Measurements from ENCODE around the gene ORC6.

Gene ORC6

GRCh38 chr16:46700048-46700447 is 10.6 kb downstream of the ORC6 start:
- FAIRE-seq (no peak), DNase-seq (ENCODE audit: insufficient read length, low spot score) (no peak)

GRCh38 chr16:46701615-46702014 is 12.2 kb downstream of the ORC6 start:
- DNase-seq (ENCODE audit: insufficient read length, low spot score), result no peak
- FAIRE-seq, result no peak

- no peak for DNase-seq (ENCODE audit: insufficient read length, low spot score)
- no peak for FAIRE-seq
Observed at GRCh38 chr16:46702030-46702429, 12.6 kb downstream of the ORC6 start.

GRCh38 chr16:46706642-46707041 is 17.2 kb downstream of the ORC6 start:
- FAIRE-seq, result no peak
- DNase-seq (ENCODE audit: insufficient read length, low spot score), result no peak

- FAIRE-seq (no peak), DNase-seq (ENCODE audit: insufficient read length, low spot score) (no peak)
Observed at GRCh38 chr16:46709469-46710005, 20.1 kb downstream of the ORC6 start.

- FAIRE-seq (no peak), DNase-seq (ENCODE audit: insufficient read length, low spot score) (no peak)
Observed at GRCh38 chr16:46711106-46712058, 21.9 kb downstream of the ORC6 start.

GRCh38 chr16:46712911-46713310 is 23.5 kb downstream of the ORC6 start:
- DNase-seq (ENCODE audit: insufficient read length, low spot score) (no peak), FAIRE-seq (no peak)

- FAIRE-seq, result peak; percentile 35
- DNase-seq (ENCODE audit: insufficient read length, low spot score), result no peak
Observed at GRCh38 chr16:46713634-46714033, 24.2 kb downstream of the ORC6 start.

GRCh38 chr16:46714797-46715591 is 25.5 kb downstream of the ORC6 start:
- DNase-seq (ENCODE audit: insufficient read length, low spot score) (no peak), FAIRE-seq (no peak)

- FAIRE-seq, result no peak
- DNase-seq (ENCODE audit: insufficient read length, low spot score), result no peak
Observed at GRCh38 chr16:46715769-46716305, 26.4 kb downstream of the ORC6 start.

GRCh38 chr16:46717692-46718091 is 28.2 kb downstream of the ORC6 start:
- DNase-seq (ENCODE audit: insufficient read length, low spot score) (no peak), FAIRE-seq (no peak)

- FAIRE-seq, result no peak
- DNase-seq (ENCODE audit: insufficient read length, low spot score), result no peak
Observed at GRCh38 chr16:46718214-46718613, 28.8 kb downstream of the ORC6 start.

GRCh38 chr16:46719528-46719927 is 30.1 kb downstream of the ORC6 start:
- DNase-seq (ENCODE audit: insufficient read length, low spot score), result no peak
- no peak for FAIRE-seq

GRCh38 chr16:46720619-46721018 is 31.2 kb downstream of the ORC6 start:
- FAIRE-seq (no peak), DNase-seq (ENCODE audit: insufficient read length, low spot score) (no peak)

- no peak for FAIRE-seq
- DNase-seq (ENCODE audit: insufficient read length, low spot score), result no peak
Observed at GRCh38 chr16:46721885-46722284, 32.4 kb downstream of the ORC6 start.

- FAIRE-seq, result no peak
- no peak for DNase-seq (ENCODE audit: insufficient read length, low spot score)
Observed at GRCh38 chr16:46727184-46727583, 37.7 kb downstream of the ORC6 start.

- no peak for FAIRE-seq
- DNase-seq (ENCODE audit: insufficient read length, low spot score), result no peak
Observed at GRCh38 chr16:46727630-46728029, 38.2 kb downstream of the ORC6 start.

- FAIRE-seq (no peak), DNase-seq (ENCODE audit: insufficient read length, low spot score) (no peak)
Observed at GRCh38 chr16:46728806-46729205, 39.3 kb downstream of the ORC6 start.

- FAIRE-seq (no peak), DNase-seq (ENCODE audit: insufficient read length, low spot score) (no peak)
Observed at GRCh38 chr16:46729326-46729995, 40.0 kb downstream of the ORC6 start.

GRCh38 chr16:46730126-46730525 is 40.7 kb downstream of the ORC6 start:
- DNase-seq (ENCODE audit: insufficient read length, low spot score) (no peak), FAIRE-seq (no peak)
